ENCODE measurements around the gene A3GALT2. TPM values are rescaled to one million over a fixed set of nuclear protein-coding genes. Genes with fewer than 3 reads are reported as not detected.

The A3GALT2 gene
- total RNA-seq, 1 donor from 2014 or later: not detected

GRCh38 chr1:33366762-33367484 is 46.0 kb upstream of the A3GALT2 start:
- Histone ChIP-seq H3K36me3 (no peaks in the 10 kb centered on the region), H3K4me2 (no peak overlapping the region), H4K20me1 (ENCODE audit: low read depth) (no peaks in the 10 kb centered on the region), H3K9me3 (ENCODE audit: low read depth) (no peaks in the 10 kb centered on the region), H3K9ac (no peak overlapping the region), H3K4me1 (peaks cover 43% of the 10 kb centered on the region), H3K4me3 (no peak overlapping the region), H3K79me2 (ENCODE audit: low read depth) (peaks cover 6% of the 10 kb centered on the region), H3K27ac (no peak overlapping the region), H2AFZ (replicated peaks) (no peak overlapping the region), H3K27me3 (no peaks in the 10 kb centered on the region), H3F3A (ENCODE audit: low read depth) (peaks cover 36% of the 10 kb centered on the region)
- Mint-ChIP-seq H3K4me1 (peaks cover 66% of the 10 kb centered on the region), H3K27ac (peak overlapping the region; percentile 99), H3K36me3 (peaks cover 12% of the 10 kb centered on the region), H3K4me3 (peak overlapping the region; percentile 60), H3K27me3 (ENCODE audit: insufficient read depth, low read depth) (peaks cover 15% of the 10 kb centered on the region), H3K9me3 (no peaks in the 10 kb centered on the region)
- no peak for DNase-seq (ENCODE audit: low spot score)
- TF ChIP-seq EZH2phosphoT487 (IDR thresholded peaks at IDR 0.05) (no peak), EZH2 (IDR thresholded peaks at IDR 0.05) (no peak), CTCF (IDR thresholded peaks at IDR 0.05) (no peak)

DNA sequence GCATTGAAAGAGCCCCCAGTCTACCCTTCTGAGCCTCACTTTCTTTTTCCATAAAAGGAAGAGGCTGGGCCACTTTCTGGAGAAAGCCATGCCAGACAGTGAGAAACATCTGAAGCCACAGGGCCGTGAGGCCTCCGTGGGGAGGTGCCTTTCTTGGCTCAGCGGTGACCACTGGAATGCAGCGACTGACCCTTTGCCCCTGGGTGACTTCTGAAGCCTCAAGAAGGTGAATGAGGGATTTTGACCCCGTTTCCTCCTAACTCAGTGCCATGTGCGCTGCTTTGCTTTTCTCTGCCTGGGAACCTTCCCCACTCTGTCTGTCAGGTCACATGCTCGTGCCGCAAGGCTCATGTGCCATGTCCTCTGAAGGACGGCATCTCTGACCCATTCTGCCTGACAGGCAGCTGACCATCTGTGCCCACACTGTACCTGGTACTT is 44.7 kb upstream of the A3GALT2 start:
- peak overlapping the region; percentile 99 for H3K27ac Mint-ChIP-seq
- Histone ChIP-seq H3K9me3 (ENCODE audit: low read depth) (no peaks in the 10 kb centered on the region), H3F3A (ENCODE audit: low read depth) (peaks cover 37% of the 10 kb centered on the region), H3K27me3 (no peaks in the 10 kb centered on the region), H3K4me3 (no peak overlapping the region), H2AFZ (replicated peaks) (no peak overlapping the region), H3K79me2 (ENCODE audit: low read depth) (peaks cover 7% of the 10 kb centered on the region), H3K9ac (no peak overlapping the region), H3K4me1 (peaks cover 56% of the 10 kb centered on the region), H3K4me2 (peak overlapping the region; percentile 72), H4K20me1 (ENCODE audit: low read depth) (no peaks in the 10 kb centered on the region), H3K27ac (peak overlapping the region; percentile 94), H3K36me3 (no peaks in the 10 kb centered on the region)
- TF ChIP-seq EZH2phosphoT487 (IDR thresholded peaks at IDR 0.05) (no peak), CTCF (IDR thresholded peaks at IDR 0.05) (no peak), EZH2 (IDR thresholded peaks at IDR 0.05) (no peak)
- peak; percentile 57 for DNase-seq (ENCODE audit: low spot score)
- peaks cover 8% of the 10 kb centered on the region for H3K36me3 Mint-ChIP-seq
- peaks cover 79% of the 10 kb centered on the region for H3K4me1 Mint-ChIP-seq
- H3K27me3 Mint-ChIP-seq (ENCODE audit: insufficient read depth, low read depth): peaks cover 9% of the 10 kb centered on the region
- peak overlapping the region; percentile 61 for H3K4me3 Mint-ChIP-seq
- no peaks in the 10 kb centered on the region for H3K9me3 Mint-ChIP-seq

- Mint-ChIP-seq H3K9me3 (no peaks in the 10 kb centered on the region), H3K36me3 (peaks cover 12% of the 10 kb centered on the region), H3K4me1 (peaks cover 84% of the 10 kb centered on the region), H3K27me3 (ENCODE audit: insufficient read depth, low read depth) (peaks cover 9% of the 10 kb centered on the region), H3K4me3 (peak overlapping the region; percentile 72), H3K27ac (peak overlapping the region; percentile 99)
- H3K4me3 ChIP-seq: no peak overlapping the region
- H3K4me2 ChIP-seq: peak overlapping the region; percentile 72
- H4K20me1 ChIP-seq (ENCODE audit: low read depth): no peaks in the 10 kb centered on the region
- TF ChIP-seq EZH2phosphoT487 (IDR thresholded peaks at IDR 0.05) (no peak), CTCF (IDR thresholded peaks at IDR 0.05) (no peak), EZH2 (IDR thresholded peaks at IDR 0.05) (no peak)
- H3K4me1 ChIP-seq: peaks cover 63% of the 10 kb centered on the region
- H3F3A ChIP-seq (ENCODE audit: low read depth): peaks cover 37% of the 10 kb centered on the region
- peak overlapping the region; percentile 94 for H3K27ac ChIP-seq
- H3K27me3 ChIP-seq: no peaks in the 10 kb centered on the region
- H3K9me3 ChIP-seq (ENCODE audit: low read depth): no peaks in the 10 kb centered on the region
- no peak overlapping the region for H2AFZ ChIP-seq (replicated peaks)
- peaks cover 7% of the 10 kb centered on the region for H3K79me2 ChIP-seq (ENCODE audit: low read depth)
- DNase-seq (ENCODE audit: low spot score): peak; percentile 71
- H3K36me3 ChIP-seq: no peaks in the 10 kb centered on the region
- H3K9ac ChIP-seq: no peak overlapping the region
Measured at GRCh38 chr1:33364565-33364918, 43.6 kb upstream of the A3GALT2 start.
